Smooth muscle cell (in vitro differentiated cells): ENCODE results near the gene BCL2L14. TPM values are rescaled to one million over a fixed set of nuclear protein-coding genes. Genes with fewer than 3 reads are reported as not detected.

ENCODE experiments used
- DNase-seq: peaks from one replicate; lab custom pipeline; 2025; ENCODE audit not compliant: unreplicated experiment; lab: John Stamatoyannopoulos, UW
- H2AFZ ChIP-seq: fragments of 200-600 bp; sonication (generic); 2 replicates; pipeline ENCODE4 v1.6.0; 2016; ENCODE audit warnings: antibody characterized with exemption, low read depth, mild to moderate bottlenecking
- H3F3A ChIP-seq: fragments of 200-600 bp; sonication (generic); 2 replicates; pipeline ENCODE4 v1.6.0; 2017; ENCODE audit warnings: antibody characterized with exemption, low read depth
- H3K27ac ChIP-seq: fragments of 200-600 bp; sonication (generic); 2 replicates; pipeline ENCODE4 v1.5.1; 2016; ENCODE audit warnings: low read depth, mild to moderate bottlenecking
- H3K27me3 ChIP-seq: fragments of 200-600 bp; sonication (generic); 2 replicates; pipeline ENCODE4 v1.6.1; 2016; ENCODE audit warnings: low read depth, mild to moderate bottlenecking
- H3K36me3 ChIP-seq: fragments of 200-600 bp; sonication (generic); 2 replicates; pipeline ENCODE4 v1.5.1; 2016; ENCODE audit warnings: low read depth
- H3K4me1 ChIP-seq: fragments of 200-600 bp; sonication (generic); 2 replicates; pipeline ENCODE4 v1.5.1; 2016; ENCODE audit warnings: low read depth
- H3K4me2 ChIP-seq: fragments of 200-600 bp; sonication (generic); 2 replicates; pipeline ENCODE4 v1.6.0; 2016; ENCODE audit warnings: mild to moderate bottlenecking
- H3K4me3 ChIP-seq: fragments of 200-600 bp; sonication (generic); 2 replicates; pipeline ENCODE4 v1.5.1; 2016; ENCODE audit warnings: mild to moderate bottlenecking
- H3K79me2 ChIP-seq: fragments of 200-600 bp; sonication (generic); 2 replicates; pipeline ENCODE4 v1.6.0; 2016; ENCODE audit warnings: low read depth, mild to moderate bottlenecking
- H3K9ac ChIP-seq: fragments of 200-600 bp; sonication (generic); 2 replicates; pipeline ENCODE4 v1.6.0; 2016; ENCODE audit warnings: low read depth
- H3K9me3 ChIP-seq: fragments of 200-600 bp; sonication (generic); replicated peaks from 2 replicates; pipeline ENCODE4 v1.5.1; 2016; ENCODE audit warnings: low read depth
- H4K20me1 ChIP-seq: fragments of 200-600 bp; sonication (generic); 2 replicates; pipeline ENCODE4 v1.6.0; 2016; ENCODE audit warnings: low read depth
- CTCF ChIP-seq: fragments of 200-600 bp; sonication (generic); IDR thresholded peaks from 2 replicates; pipeline ENCODE4 v1.5.1; 2017; ENCODE audit warnings: borderline replicate concordance, mild to moderate bottlenecking, antibody characterized with exemption; ENCODE audit not compliant: insufficient read depth, poor library complexity, severe bottlenecking
- WGBS: methylation state at CpG from one replicate; pipeline ENCODE4 v1.1.7; 2016; ENCODE audit warnings: low lambda C conversion rate; 5-methylcytosine and 5-hydroxymethylcytosine counted together
- polyA plus RNA-seq: library from polyadenylated mRNA; unstranded; fragments of >200 nt; fragmentation: Nextera tagmentation; extraction: Ambion mirVana; gene quantifications from 2 replicates; pipeline ENCODE4 v1.2.1, GENCODE V29; 2016
- total RNA-seq: library from RNA; depleted of rRNA; stranded (reverse); fragments of >200 nt; gene quantifications from 2 replicates; pipeline ENCODE4 v1.2.3, GENCODE V29; 2014

Gene BCL2L14
- total and polyA plus RNA-seq, 2 experiments from 2014 or later = not detected

- Histone ChIP-seq H3K79me2 (no peaks in the 10 kb centered on the region), H3K27me3 (no peaks in the 10 kb centered on the region), H3K9me3 (no peaks in the 10 kb centered on the region), H3K4me3 (no peak overlapping the region), H3K4me1 (no peaks in the 10 kb centered on the region), H3K36me3 (no peaks in the 10 kb centered on the region), H3K4me2 (no peak overlapping the region), H3K9ac (no peak overlapping the region), H4K20me1 (no peaks in the 10 kb centered on the region), H3K27ac (no peak overlapping the region), H3F3A (no peaks in the 10 kb centered on the region), H2AFZ (no peak overlapping the region)
- DNase-seq = no peak
- 74% methylated on average over 7 of the region's 7 CpGs for WGBS
- TF ChIP-seq CTCF = no peak
Measured at GRCh38 chr12:12039897-12040296, 30.8 kb upstream of the BCL2L14 start.

- Histone ChIP-seq H3K9me3 (no peaks in the 10 kb centered on the region), H3K27ac (no peak overlapping the region), H3K4me1 (no peaks in the 10 kb centered on the region), H3K36me3 (no peaks in the 10 kb centered on the region), H3F3A (no peaks in the 10 kb centered on the region), H3K27me3 (no peaks in the 10 kb centered on the region), H2AFZ (no peak overlapping the region), H3K79me2 (no peaks in the 10 kb centered on the region), H4K20me1 (no peaks in the 10 kb centered on the region), H3K4me3 (no peak overlapping the region), H3K4me2 (no peak overlapping the region), H3K9ac (no peak overlapping the region)
- WGBS = 91% methylated on average over 7 of the region's 7 CpGs
- DNase-seq = no peak
- TF ChIP-seq CTCF = no peak
Measured at GRCh38 chr12:12046401-12046800, 24.3 kb upstream of the BCL2L14 start.

DNA sequence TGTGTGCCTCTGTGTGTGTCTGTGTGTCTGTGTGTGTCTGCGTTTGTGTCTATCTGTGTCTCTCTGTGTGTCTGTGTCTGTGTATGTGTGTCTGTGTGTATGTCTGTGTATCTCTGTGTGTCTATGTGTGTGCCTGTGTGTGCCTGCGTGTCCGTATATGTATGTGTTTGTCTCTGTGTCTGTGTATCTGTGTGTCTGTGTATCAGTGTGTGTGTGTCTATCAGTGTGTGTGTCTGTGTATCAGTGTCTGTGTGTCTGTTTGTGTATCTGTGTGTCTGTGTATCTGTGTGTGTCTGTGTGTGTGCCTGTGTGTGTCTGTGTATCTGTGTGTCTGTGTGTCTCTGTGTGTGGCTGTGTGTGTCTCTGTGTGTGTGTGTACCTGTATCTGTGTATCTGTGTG lies 23.1 kb upstream of the BCL2L14 start:
- Histone ChIP-seq H3K9me3 (no peaks in the 10 kb centered on the region), H4K20me1 (no peaks in the 10 kb centered on the region), H3K9ac (no peak overlapping the region), H3K79me2 (no peaks in the 10 kb centered on the region), H3F3A (no peaks in the 10 kb centered on the region), H3K4me2 (no peak overlapping the region), H3K4me3 (no peak overlapping the region), H3K27me3 (no peaks in the 10 kb centered on the region), H2AFZ (no peak overlapping the region), H3K27ac (no peak overlapping the region), H3K4me1 (no peaks in the 10 kb centered on the region), H3K36me3 (no peaks in the 10 kb centered on the region)
- TF ChIP-seq CTCF = no peak
- no peak for DNase-seq
- WGBS = 92% methylated on average over 3 of the region's 3 CpGs

DNA sequence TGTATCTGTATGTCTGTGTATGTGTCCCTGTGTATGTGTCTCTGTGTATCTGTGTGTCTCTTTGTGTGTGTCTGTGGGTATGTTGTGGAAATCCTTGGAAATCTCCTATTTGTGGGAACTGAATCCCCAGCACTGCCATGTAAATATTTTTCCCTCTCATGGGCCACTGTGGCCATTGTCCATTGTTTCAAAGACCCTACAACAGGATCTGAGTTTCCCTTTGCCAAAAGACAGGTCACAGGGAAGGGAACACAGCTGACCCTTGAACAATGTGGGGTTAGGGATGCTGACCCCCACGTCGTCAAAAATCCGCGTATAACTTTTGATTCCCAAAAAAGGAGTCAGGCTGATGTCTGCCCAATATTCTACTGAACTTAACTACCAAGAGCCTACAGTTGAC lies 22.5 kb upstream of the BCL2L14 start:
- Histone ChIP-seq H4K20me1 (no peaks in the 10 kb centered on the region), H3K27me3 (no peaks in the 10 kb centered on the region), H3K4me3 (no peak overlapping the region), H3K9me3 (no peaks in the 10 kb centered on the region), H2AFZ (no peak overlapping the region), H3K9ac (no peak overlapping the region), H3K36me3 (no peaks in the 10 kb centered on the region), H3K4me1 (no peaks in the 10 kb centered on the region), H3F3A (no peaks in the 10 kb centered on the region), H3K4me2 (no peak overlapping the region), H3K27ac (no peak overlapping the region), H3K79me2 (no peaks in the 10 kb centered on the region)
- 98% methylated on average over 4 of the region's 4 CpGs for WGBS
- TF ChIP-seq CTCF = no peak
- DNase-seq = no peak
